ENCODE data around the gene SDSL.
A peak's percentile ranks its signal among the peaks of the same experiment; 100 is the strongest.

SDSL gene

GRCh38 chr12:113424456-113424855, 2.3 kb downstream of the SDSL start:
- no peak for DNase-seq

- DNase-seq, result peak; percentile 46
Measured at GRCh38 chr12:113424915-113425823, 3.0 kb downstream of the SDSL start.

- no peak for DNase-seq
Measured at GRCh38 chr12:113425960-113426453, 3.8 kb downstream of the SDSL start.

- DNase-seq, result no peak
Measured at GRCh38 chr12:113427882-113428281, 5.7 kb downstream of the SDSL start.

- DNase-seq, result no peak
Measured at GRCh38 chr12:113428482-113428881, 6.3 kb downstream of the SDSL start.

GRCh38 chr12:113432986-113433385, 10.8 kb downstream of the SDSL start:
- DNase-seq, result no peak

- no peak for DNase-seq
Measured at GRCh38 chr12:113435367-113435766, 13.2 kb downstream of the SDSL start.

GRCh38 chr12:113436586-113436985, 14.4 kb downstream of the SDSL start:
- no peak for DNase-seq

GRCh38 chr12:113436993-113437728, 15.0 kb downstream of the SDSL start:
- DNase-seq, result no peak

- no peak for DNase-seq
Measured at GRCh38 chr12:113437729-113438100, 15.5 kb downstream of the SDSL start.

- no peak for DNase-seq
Measured at GRCh38 chr12:113438523-113439300, 16.5 kb downstream of the SDSL start.

- no peak for DNase-seq
Measured at GRCh38 chr12:113439301-113439597, 17.1 kb downstream of the SDSL start.

GRCh38 chr12:113439606-113440030, 17.4 kb downstream of the SDSL start:
- peak; percentile 70 for DNase-seq

GRCh38 chr12:113440336-113440735, 18.2 kb downstream of the SDSL start:
- no peak for DNase-seq

- DNase-seq, result no peak
Measured at GRCh38 chr12:113440947-113441782, 19.0 kb downstream of the SDSL start.

GRCh38 chr12:113443030-113443539, 20.9 kb downstream of the SDSL start:
- DNase-seq, result no peak

- DNase-seq, result no peak
Measured at GRCh38 chr12:113445544-113446171, 23.5 kb downstream of the SDSL start.

GRCh38 chr12:113448873-113449272, 26.7 kb downstream of the SDSL start:
- DNase-seq, result no peak

GRCh38 chr12:113449299-113449698, 27.1 kb downstream of the SDSL start:
- no peak for DNase-seq

GRCh38 chr12:113449839-113450238, 27.7 kb downstream of the SDSL start:
- DNase-seq, result no peak

GRCh38 chr12:113452458-113452857, 30.3 kb downstream of the SDSL start:
- no peak for DNase-seq

- no peak for DNase-seq
Measured at GRCh38 chr12:113453330-113453729, 31.1 kb downstream of the SDSL start.

All from NCI-H69 (cell line).